Epithelial cell of esophagus (primary cell): Measurements from ENCODE around the gene MYOM3.

Experiments
- DNase-seq: peaks from one replicate; pipeline ENCODE4 v3.0.0; 2010; ENCODE audit warnings: low read depth
- H3K4me3 ChIP-seq: 2 replicates; pipeline ENCODE4 v1.5.1; 2011; ENCODE audit warnings: mild to moderate bottlenecking, low read length, control low read depth
- TF ChIP-seq, protein P1 (sequence below): IDR thresholded peaks from 2 replicates; pipeline ENCODE4 v1.5.1; 2011; ENCODE audit warnings: low read depth, mild to moderate bottlenecking, low read length, control low read depth, inconsistent platforms; ENCODE audit not compliant: insufficient read depth; ENCODE audit errors: missing control alignments

MYOM3 gene

DNA sequence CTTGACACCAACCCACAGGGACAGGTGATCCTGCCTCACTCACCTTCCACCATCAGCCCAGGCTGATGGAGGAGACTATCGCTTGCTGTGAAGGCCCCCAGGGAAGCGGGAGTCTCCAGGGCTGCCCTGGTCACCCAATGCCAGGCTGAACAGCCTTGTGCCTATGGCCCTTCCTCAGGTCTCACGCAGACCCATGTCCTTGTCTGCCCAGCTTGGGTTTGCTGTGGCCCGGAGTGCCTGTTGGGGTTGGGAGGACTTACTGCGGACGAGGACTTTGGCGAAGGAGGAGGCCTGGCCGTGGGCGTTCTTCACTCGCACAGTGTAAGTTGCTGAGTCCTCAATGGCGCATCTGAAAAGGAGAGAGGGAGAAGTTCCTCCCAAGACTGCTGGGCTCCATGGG lies 14.3 kb downstream of the MYOM3 start:
- TF ChIP-seq, protein P1, sequence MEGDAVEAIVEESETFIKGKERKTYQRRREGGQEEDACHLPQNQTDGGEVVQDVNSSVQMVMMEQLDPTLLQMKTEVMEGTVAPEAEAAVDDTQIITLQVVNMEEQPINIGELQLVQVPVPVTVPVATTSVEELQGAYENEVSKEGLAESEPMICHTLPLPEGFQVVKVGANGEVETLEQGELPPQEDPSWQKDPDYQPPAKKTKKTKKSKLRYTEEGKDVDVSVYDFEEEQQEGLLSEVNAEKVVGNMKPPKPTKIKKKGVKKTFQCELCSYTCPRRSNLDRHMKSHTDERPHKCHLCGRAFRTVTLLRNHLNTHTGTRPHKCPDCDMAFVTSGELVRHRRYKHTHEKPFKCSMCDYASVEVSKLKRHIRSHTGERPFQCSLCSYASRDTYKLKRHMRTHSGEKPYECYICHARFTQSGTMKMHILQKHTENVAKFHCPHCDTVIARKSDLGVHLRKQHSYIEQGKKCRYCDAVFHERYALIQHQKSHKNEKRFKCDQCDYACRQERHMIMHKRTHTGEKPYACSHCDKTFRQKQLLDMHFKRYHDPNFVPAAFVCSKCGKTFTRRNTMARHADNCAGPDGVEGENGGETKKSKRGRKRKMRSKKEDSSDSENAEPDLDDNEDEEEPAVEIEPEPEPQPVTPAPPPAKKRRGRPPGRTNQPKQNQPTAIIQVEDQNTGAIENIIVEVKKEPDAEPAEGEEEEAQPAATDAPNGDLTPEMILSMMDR: no peak
- DNase-seq: no peak
- H3K4me3 ChIP-seq: no peak overlapping the region

DNA sequence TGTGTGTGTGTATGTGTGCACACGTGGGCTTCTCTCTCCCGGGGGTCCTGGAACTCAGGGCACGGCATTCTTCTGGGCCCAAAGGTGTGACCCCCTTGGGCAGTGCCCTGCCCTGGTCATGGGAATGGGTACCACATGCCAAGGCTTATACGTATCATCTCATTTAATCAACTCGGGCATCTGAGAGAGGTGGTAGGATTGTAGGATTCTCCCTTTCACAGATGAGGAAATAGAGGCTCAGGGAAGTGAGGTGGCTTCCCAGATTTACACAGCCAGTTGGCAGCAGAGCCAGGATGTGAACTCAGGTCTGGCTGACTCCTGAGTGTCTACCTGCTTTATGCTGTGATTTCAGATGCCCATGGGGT lies 15.2 kb downstream of the MYOM3 start:
- H3K4me3 ChIP-seq: no peak overlapping the region
- TF ChIP-seq, protein P1: no peak
- no peak for DNase-seq

DNA sequence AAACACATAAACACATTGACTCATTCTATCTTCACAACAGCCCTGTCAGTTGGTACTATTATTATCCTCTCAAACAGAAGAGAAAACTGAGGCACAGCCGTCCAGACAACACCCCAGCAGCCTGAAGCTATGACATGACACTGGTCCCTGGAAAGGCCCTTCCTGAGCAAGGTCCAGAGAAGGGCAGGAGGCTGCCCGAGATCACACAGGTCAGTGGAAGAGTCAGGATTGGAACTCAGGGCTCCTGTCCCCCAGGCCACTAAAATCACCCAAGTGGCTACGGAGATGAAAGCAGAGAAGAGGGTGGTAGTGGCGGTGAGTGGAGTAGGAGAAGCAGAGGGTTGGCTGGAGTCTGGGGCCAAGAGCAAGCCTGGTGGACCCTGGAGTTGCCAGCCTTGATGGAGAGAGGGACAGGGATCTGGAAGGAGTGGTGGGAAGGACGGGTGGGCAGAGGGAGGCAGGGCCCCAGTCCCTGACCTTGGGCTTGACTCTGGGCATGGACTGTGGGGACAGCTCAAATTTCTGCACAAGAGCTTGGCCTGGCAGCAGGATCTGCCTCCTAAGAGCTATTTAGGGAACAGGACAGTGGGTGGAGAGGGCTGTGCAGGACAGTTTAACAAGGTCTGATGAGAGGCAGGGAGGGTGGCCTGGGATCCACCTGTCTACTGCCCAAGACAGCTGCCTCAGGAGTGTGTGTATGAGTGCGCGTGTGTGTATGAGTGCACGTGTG lies 15.8 kb downstream of the MYOM3 start:
- DNase-seq: no peak
- TF ChIP-seq, protein P1: no peak
- H3K4me3 ChIP-seq: no peak overlapping the region

DNA sequence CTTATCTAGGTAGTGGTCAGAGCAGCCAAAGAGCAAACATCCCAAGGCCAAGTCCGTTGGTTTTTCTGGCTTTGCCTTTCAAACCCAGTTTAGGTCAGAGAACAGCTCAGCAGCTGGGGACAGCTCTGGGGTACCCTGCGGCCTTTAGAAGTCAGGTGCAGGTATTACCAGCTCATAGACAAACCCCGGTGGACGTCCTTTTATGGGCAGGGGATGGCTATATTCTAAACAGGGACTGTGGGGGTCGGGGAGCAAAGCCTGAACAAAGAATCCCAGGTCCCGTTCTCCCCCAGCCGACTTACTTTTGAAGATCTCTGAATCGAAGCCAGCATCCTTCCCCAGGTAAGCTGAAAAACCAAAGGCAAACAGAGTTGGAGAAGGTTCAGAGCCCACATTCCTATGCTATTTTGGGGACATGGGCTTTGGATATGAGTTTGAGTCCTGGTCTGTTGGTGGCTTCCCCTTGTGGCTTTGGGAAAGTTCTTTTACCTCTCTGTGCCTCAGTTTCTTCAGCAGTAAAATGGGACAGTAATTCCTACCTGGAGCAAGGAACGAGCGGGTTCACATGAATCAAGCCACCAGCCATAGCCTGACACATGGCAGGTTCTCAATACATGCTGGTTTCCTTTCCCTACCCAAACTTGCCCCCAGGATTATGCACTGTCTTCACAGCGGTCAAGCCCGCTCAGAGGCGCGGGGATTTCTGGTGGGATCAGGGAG lies 16.6 kb downstream of the MYOM3 start:
- TF ChIP-seq, protein P1: no peak
- H3K4me3 ChIP-seq: no peak overlapping the region
- no peak for DNase-seq

DNA sequence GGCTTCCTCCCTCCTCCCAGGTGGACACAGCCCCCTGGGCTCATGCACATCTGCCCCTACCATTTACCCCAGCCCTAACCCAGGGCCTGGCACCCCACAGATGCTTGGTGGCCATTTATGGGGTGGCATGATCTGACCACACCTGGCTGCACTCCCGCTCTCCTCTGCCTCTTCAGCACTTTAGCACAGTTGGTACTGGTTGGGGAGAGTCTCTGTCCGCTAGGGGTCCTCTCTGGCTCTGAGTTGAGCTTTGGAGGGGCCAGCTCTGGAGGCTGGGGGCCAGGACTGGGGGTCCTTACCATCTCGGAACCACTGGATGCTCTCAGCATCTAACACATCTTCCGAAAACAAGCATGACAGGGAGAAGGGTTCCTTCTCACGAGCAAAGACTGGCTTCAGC lies 17.4 kb downstream of the MYOM3 start:
- H3K4me3 ChIP-seq: no peak overlapping the region
- TF ChIP-seq, protein P1: no peak
- DNase-seq: no peak

DNA sequence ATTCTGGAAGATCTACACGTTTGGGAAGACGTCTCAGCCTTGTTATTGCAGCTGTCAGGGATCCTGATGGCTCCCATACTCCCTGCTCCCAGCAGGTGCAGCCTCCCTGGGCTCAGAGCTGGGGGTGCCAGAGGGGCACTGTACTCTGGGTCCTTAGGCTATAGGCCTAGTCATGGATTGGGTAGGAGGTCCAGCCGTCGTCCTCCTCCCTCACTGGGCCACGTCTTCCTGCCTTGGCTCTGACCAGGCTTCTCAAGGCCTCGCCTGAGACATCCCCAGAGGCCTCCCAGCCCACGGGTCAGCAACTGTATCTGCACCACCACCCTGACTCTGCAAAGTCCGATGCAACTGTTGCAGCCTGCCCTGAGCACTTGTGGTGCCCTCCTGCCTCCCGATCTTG lies 18.2 kb downstream of the MYOM3 start:
- DNase-seq: no peak
- no peak overlapping the region for H3K4me3 ChIP-seq
- TF ChIP-seq, protein P1: no peak
